Endothelial cell of umbilical vein (primary cell): ENCODE measurements around the gene TMPRSS9. TPM values are rescaled to one million over a fixed set of nuclear protein-coding genes. Genes with fewer than 3 reads are reported as not detected.

Source experiments
- BruUV-seq: library from RNA; stranded (reverse); fragments of 400-500 nt; replicated peaks from 2 replicates; lab custom pipeline; 2021; lab: Mats Ljungman, UMichigan
- CTCF ChIA-PET: fragments of 300-600, 350-600 bp; sonication (Branson Sonifier 250); formaldehyde crosslinking; loops from one replicate; lab custom pipeline; 2021; ENCODE audit warnings: antibody characterized with exemption, inconsistent platforms; lab: Charles Lee
- POLR2A ChIA-PET: fragments of 300-600, 350-600 bp; sonication (Branson Sonifier 250); formaldehyde crosslinking; loops from one replicate; lab custom pipeline; 2021; ENCODE audit warnings: antibody characterized with exemption, inconsistent platforms; lab: Charles Lee
- DNase-seq: peaks from one replicate; pipeline ENCODE4 v3.0.0-alpha.2; 2011; ENCODE audit warnings: low read depth, low spot score
- FAIRE-seq: peaks from 2 replicates; lab custom pipeline; 2011; peaks lifted over from hg19 to GRCh38; lab: Jason Lieb, UNC
- H2AFZ ChIP-seq: 2 replicates; pipeline ENCODE4 v1.6.0; 2012; ENCODE audit warnings: low read depth, low read length, control low read depth, inconsistent platforms
- H3K27ac ChIP-seq: 2 replicates; pipeline ENCODE4 v1.5.1; 2011; ENCODE audit warnings: low read depth, mild to moderate bottlenecking, control low read depth, low read length, moderate library complexity; ENCODE audit not compliant: insufficient read depth
- H3K27me3 ChIP-seq, 2 experiments: 2 replicates each; pipeline versions ENCODE4 v1.6.0 to v1.6.1; 2011; ENCODE audit warnings: low read length in 2 of 2, mixed read lengths in 1 of 2; ENCODE audit not compliant: control insufficient read depth in 2 of 2, insufficient read depth in 2 of 2
- H3K36me3 ChIP-seq, 2 experiments: 2 replicates in 1 of 2; 3 replicates in 1 of 2; pipeline ENCODE4 v1.5.1; 2011; ENCODE audit warnings: low read length in 2 of 2, mild to moderate bottlenecking in 1 of 2, moderate library complexity in 1 of 2; ENCODE audit not compliant: control insufficient read depth in 2 of 2, insufficient read depth in 2 of 2; ENCODE audit errors: extremely low read depth in 1 of 2
- H3K4me1 ChIP-seq: 3 replicates; pipeline ENCODE4 v1.5.1; 2011; ENCODE audit warnings: mild to moderate bottlenecking, low read length; ENCODE audit not compliant: control insufficient read depth, insufficient read depth; ENCODE audit errors: extremely low read depth
- H3K4me2 ChIP-seq: 2 replicates; pipeline ENCODE4 v1.6.1; 2011; ENCODE audit warnings: low read length, control low read depth, mixed read lengths; ENCODE audit not compliant: insufficient read depth
- H3K4me3 ChIP-seq, 3 experiments: fragments of 200-600 bp in 1 of 3; sonication (generic), shearing (Covaris generic) in 1 of 3; replicated peaks in 1 of 3; 2 replicates each; pipeline ENCODE4 v1.5.1; 2011 to 2016; ENCODE audit warnings: control low read depth in 3 of 3, low read length in 3 of 3, mild to moderate bottlenecking in 2 of 3, inconsistent platforms in 1 of 3, low read depth in 1 of 3, moderate library complexity in 1 of 3; ENCODE audit not compliant: insufficient read depth in 1 of 3
- H3K79me2 ChIP-seq: 2 replicates; pipeline ENCODE4 v1.6.0; 2012; ENCODE audit warnings: low read length, inconsistent platforms; ENCODE audit not compliant: control insufficient read depth, insufficient read depth
- H3K9ac ChIP-seq: replicated peaks from 2 replicates; pipeline ENCODE3; 2011; ENCODE audit warnings: low read length, control low read depth; ENCODE audit not compliant: insufficient read depth; ENCODE audit errors: extremely low read depth
- H3K9me1 ChIP-seq: replicated peaks from 3 replicates; pipeline ENCODE4 v1.6.0; 2011; ENCODE audit warnings: mild to moderate bottlenecking, low read length; ENCODE audit not compliant: control insufficient read depth, insufficient read depth; ENCODE audit errors: extremely low read depth
- H3K9me3 ChIP-seq: replicated peaks from 2 replicates; pipeline ENCODE4 v1.5.1; 2012; ENCODE audit warnings: low read length, inconsistent platforms; ENCODE audit not compliant: control insufficient read depth, insufficient read depth
- H4K20me1 ChIP-seq: replicated peaks from 2 replicates; pipeline ENCODE3; 2011; ENCODE audit warnings: mild to moderate bottlenecking, low read length; ENCODE audit not compliant: control insufficient read depth, insufficient read depth; ENCODE audit errors: extremely low read depth
- EZH2 ChIP-seq: IDR thresholded peaks from 2 replicates; pipeline ENCODE4 v1.6.1; 2012; ENCODE audit warnings: borderline replicate concordance, low read depth, mild to moderate bottlenecking, moderate library complexity, low read length, inconsistent platforms; ENCODE audit not compliant: severe bottlenecking
- JUN ChIP-seq: IDR thresholded peaks from 2 replicates; pipeline ENCODE4 v1.6.1; 2011; ENCODE audit warnings: borderline replicate concordance, low read depth; ENCODE audit not compliant: insufficient read length, insufficient read depth
- MAX ChIP-seq: IDR thresholded peaks from 2 replicates; pipeline ENCODE4 v1.6.1; 2011; ENCODE audit not compliant: insufficient read depth, insufficient read length
- MYC ChIP-seq: IDR thresholded peaks from one replicate; pipeline ENCODE4 v1.6.1; 2011; ENCODE audit warnings: mild to moderate bottlenecking, low read depth, low read length
- POLR2AphosphoS5 ChIP-seq: IDR thresholded peaks from 2 replicates; pipeline ENCODE4 v1.6.1; 2012; ENCODE audit warnings: low read depth, mild to moderate bottlenecking, control low read depth, low read length, moderate library complexity; ENCODE audit not compliant: insufficient read depth
- dilution Hi-C: fragments of 300-500 bp; cut with MboI; formaldehyde crosslinking; loops from one replicate; pipeline ENCODE4 v1.15.0; 2019; ENCODE audit warnings: low sequenced_read_pairs; ENCODE audit not compliant: extremely low pct_ligation_motif_present
- intact Hi-C: fragments of 100-400 bp; cut with micrococcal nuclease; formaldehyde crosslinking; loops from one replicate; pipeline ENCODE4 v1.10.0; 2022
- polyA plus RNA-seq, 4 experiments: library from polyadenylated mRNA; depleted of rRNA in 3 of 4; stranded (reverse) in 3 of 4; unstranded in 1 of 4; fragments of >200 nt; gene quantifications; 2 replicates each; pipeline versions ENCODE4 v1.2.1 to v1.2.3, GENCODE V29; 2011 to 2012; ENCODE audit warnings: missing spikeins in 1 of 4
- total RNA-seq: library from RNA; stranded (reverse); gene quantifications from 2 replicates; pipeline ENCODE4 v1.2.3, GENCODE V29; 2021
- TF ChIP-seq, protein P1 (sequence below), 2 donors: IDR thresholded peaks; 1 replicate in 1 of 2; 2 replicates in 1 of 2; pipeline ENCODE4 v1.5.1; 2011; ENCODE audit warnings: low read length in 2 of 2, mild to moderate bottlenecking in 2 of 2, moderate library complexity in 2 of 2, control low read depth in 1 of 2, inconsistent platforms in 1 of 2, low read depth in 1 of 2; ENCODE audit not compliant: insufficient read depth in 1 of 2; ENCODE audit errors: extremely low read depth in 1 of 2

The TMPRSS9 gene
- total and polyA plus RNA-seq, 2 donors (not counting 3 experiments of a cell fraction or from before 2014, with no cell fraction given): not detected

DNA sequence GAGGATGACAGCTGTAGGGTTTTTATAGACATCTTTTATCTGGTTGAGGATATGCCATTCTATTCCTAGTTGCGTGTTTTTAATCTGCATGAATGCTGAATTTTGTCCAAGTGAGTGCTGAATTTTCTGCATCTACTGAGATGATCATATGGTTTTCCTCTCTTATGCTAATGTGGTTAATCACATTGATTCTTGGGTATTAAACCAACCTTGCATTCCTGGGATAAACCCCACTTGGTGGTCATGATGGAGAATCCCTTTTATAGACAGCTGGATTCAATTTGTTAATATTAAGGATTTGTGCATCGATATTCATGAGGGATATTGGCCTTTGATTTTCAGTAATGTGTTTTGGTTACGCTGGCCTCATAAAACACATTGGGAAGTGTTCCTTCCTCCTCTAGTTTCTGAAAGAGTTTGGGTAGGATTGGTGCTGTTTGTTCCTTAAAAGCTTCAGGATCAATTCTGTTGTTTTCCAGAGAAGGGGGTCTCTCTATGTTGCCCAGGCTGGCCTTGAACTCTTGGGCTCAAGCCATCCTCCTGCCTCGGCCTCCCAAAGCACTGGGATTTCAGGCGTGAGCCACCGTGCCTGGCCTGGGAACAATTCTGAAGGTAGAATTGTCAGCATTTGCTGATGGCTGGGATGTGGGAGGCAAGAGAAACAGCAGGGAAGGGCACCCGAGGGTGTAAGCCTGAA lies 44.8 kb upstream of the TMPRSS9 start:
- CTCF ChIA-PET: interaction anchor here (0.6 to 3.0 kb wide), 24 partner anchors 9 to 385 kb away, joined by 3 to 36 read pairs (median 4); partner anchors contain the start of genes AP3D1, DOT1L, LSM7 and PLEKHJ1

More for the DNA sequence above, 44.8 kb upstream of the TMPRSS9 start:
- Histone ChIP-seq H3K4me2 (no peak overlapping the region), H3K27ac (no peak overlapping the region), H2AFZ (no peak overlapping the region), H3K27me3 (peaks cover 1 to 10% of the 10 kb centered on the region in 2 experiments), H3K4me3 (no peak overlapping the region), H3K79me2 (no peaks in the 10 kb centered on the region), H3K36me3 (no peaks in the 10 kb centered on the region), H3K9me3 (peaks cover 2% of the 10 kb centered on the region), H3K9me1 (no peaks in the 10 kb centered on the region), H3K9ac (no peak overlapping the region), H4K20me1 (no peaks in the 10 kb centered on the region), H3K4me1 (no peaks in the 10 kb centered on the region)
- dilution Hi-C loops: no loop called here
- FAIRE-seq: no peak
- intact Hi-C loops: loop anchor here (10.0 kb wide), 1 partner anchor 380 kb away; no protein-coding TSS in a partner anchor
- no peak for DNase-seq
- TF ChIP-seq JUN (no peak), POLR2AphosphoS5 (no peak), MAX (no peak), EZH2 (no peak), MYC (no peak)
- TF ChIP-seq, protein P1, sequence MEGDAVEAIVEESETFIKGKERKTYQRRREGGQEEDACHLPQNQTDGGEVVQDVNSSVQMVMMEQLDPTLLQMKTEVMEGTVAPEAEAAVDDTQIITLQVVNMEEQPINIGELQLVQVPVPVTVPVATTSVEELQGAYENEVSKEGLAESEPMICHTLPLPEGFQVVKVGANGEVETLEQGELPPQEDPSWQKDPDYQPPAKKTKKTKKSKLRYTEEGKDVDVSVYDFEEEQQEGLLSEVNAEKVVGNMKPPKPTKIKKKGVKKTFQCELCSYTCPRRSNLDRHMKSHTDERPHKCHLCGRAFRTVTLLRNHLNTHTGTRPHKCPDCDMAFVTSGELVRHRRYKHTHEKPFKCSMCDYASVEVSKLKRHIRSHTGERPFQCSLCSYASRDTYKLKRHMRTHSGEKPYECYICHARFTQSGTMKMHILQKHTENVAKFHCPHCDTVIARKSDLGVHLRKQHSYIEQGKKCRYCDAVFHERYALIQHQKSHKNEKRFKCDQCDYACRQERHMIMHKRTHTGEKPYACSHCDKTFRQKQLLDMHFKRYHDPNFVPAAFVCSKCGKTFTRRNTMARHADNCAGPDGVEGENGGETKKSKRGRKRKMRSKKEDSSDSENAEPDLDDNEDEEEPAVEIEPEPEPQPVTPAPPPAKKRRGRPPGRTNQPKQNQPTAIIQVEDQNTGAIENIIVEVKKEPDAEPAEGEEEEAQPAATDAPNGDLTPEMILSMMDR (IDR thresholded peaks at IDR 0.05; ENCODE audit: extremely low read depth in 1 of 2, insufficient read depth in 1 of 2, low read depth in 1 of 2, low read length in 2 of 2): no peak
- POLR2A ChIA-PET: no interaction called here
- no TSS peak for BruUV-seq
